ENCODE data around the gene GRB7.

GRCh38 chr17:39714234-39714633, 23.5 kb upstream of the GRB7 start:
- TF ChIP-seq RFX5 (IDR thresholded peaks at IDR 0.05; ENCODE audit: low read depth, low read length) = no peak
- no peak for TF ChIP-seq CTCF (conservative IDR thresholded peaks at IDR 0.05; ENCODE audit: low read depth, low read length)
- no peak for TF ChIP-seq POLR2A (IDR thresholded peaks at IDR 0.05; ENCODE audit: low read depth, low read length)
- TF ChIP-seq MAZ (IDR thresholded peaks at IDR 0.05; ENCODE audit: borderline replicate concordance, low read depth, low read length) = no peak
- no peak for TF ChIP-seq MAFK (IDR thresholded peaks at IDR 0.05; ENCODE audit: low read depth, low read length)
- TF ChIP-seq MXI1 (IDR thresholded peaks at IDR 0.05; ENCODE audit: borderline replicate concordance, low read depth, low read length) = no peak
- no peak for TF ChIP-seq RAD21 (IDR thresholded peaks at IDR 0.05; ENCODE audit: low read length)
- TF ChIP-seq USF2 (IDR thresholded peaks at IDR 0.05; ENCODE audit: low read depth, low read length) = no peak
- no peak for TF ChIP-seq CEBPB (IDR thresholded peaks at IDR 0.05; ENCODE audit: low read depth, low read length)
- no peak for TF ChIP-seq NFE2L2 (IDR thresholded peaks at IDR 0.05; ENCODE audit: low read depth, low read length)
- TF ChIP-seq CHD1 (IDR thresholded peaks at IDR 0.05; ENCODE audit: low read depth, low read length) = no peak
- no peak for TF ChIP-seq SMC3 (IDR thresholded peaks at IDR 0.05; ENCODE audit: low read depth, low read length)
- no peak for TF ChIP-seq RCOR1 (IDR thresholded peaks at IDR 0.05; ENCODE audit: insufficient replicate concordance, low read length)
- TF ChIP-seq FOS (IDR thresholded peaks at IDR 0.05; ENCODE audit: low read depth, low read length) = no peak

Data from IMR-90 (cell line).